OCI-LY1 (cell line): ENCODE results near the gene MUC7.

Experiments used
- CTCF ChIP-seq: fragments of 200-600 bp; sonication (generic), shearing (Covaris generic); IDR thresholded peaks from 2 replicates; pipeline ENCODE4 v1.5.1; 2017; ENCODE audit warnings: mild to moderate bottlenecking, antibody characterized with exemption, low read length, moderate library complexity, mixed read lengths
- EZH2 ChIP-seq: fragments of 200-600 bp; sonication (generic), shearing (Covaris generic); IDR thresholded peaks from 2 replicates; pipeline ENCODE4 v1.8.0; 2017; ENCODE audit warnings: borderline replicate concordance, mixed run types, mild to moderate bottlenecking, antibody characterized with exemption, low read length, moderate library complexity, mixed read lengths

- TF ChIP-seq CTCF (no peak), EZH2 (no peak)
These were observed 46.3 kb downstream of the MUC7 start, which contains the start of gene AMTN for GRCh38 chr4:70518269-70518668.
